HEK293 (cell line): Measurements from ENCODE around the gene AOAH.

Experiments used
- CTCF ChIA-PET: fragments of 350-600 bp; formaldehyde crosslinking; extraction: SDS; loops from one replicate; lab custom pipeline; 2021; ENCODE audit warnings: antibody characterized with exemption; lab: Yijun Ruan, JAX
- POLR2A ChIA-PET: fragments of 300-600 bp; formaldehyde crosslinking; extraction: SDS; loops from one replicate; lab custom pipeline; 2020; ENCODE audit warnings: antibody characterized with exemption, inconsistent platforms; lab: Yijun Ruan, JAX
- H3K27ac ChIP-seq: fragments of 200-500 bp; sonication (Bioruptor generic); 2 replicates; pipeline ENCODE4 v1.5.1; 2014; ENCODE audit warnings: low read depth, low read length, control low read depth, inconsistent platforms; ENCODE audit errors: extremely low read depth
- H3K36me3 ChIP-seq, 2 experiments: fragments of 200-500 bp in 1 of 2; sonication (Bioruptor generic) in 1 of 2; 1 replicate in 1 of 2; 2 replicates in 1 of 2; pipeline ENCODE4 v1.5.1; 2014 to 2017; ENCODE audit warnings: inconsistent platforms in 2 of 2, low read length in 2 of 2; ENCODE audit not compliant: control insufficient read depth in 2 of 2, insufficient read depth in 1 of 2
- H3K4me1 ChIP-seq: fragments of 200-500 bp; sonication (Bioruptor generic); 2 replicates; pipeline ENCODE4 v1.5.1; 2014; ENCODE audit warnings: mild to moderate bottlenecking, low read length, inconsistent platforms; ENCODE audit not compliant: control insufficient read depth, insufficient read depth
- H3K4me3 ChIP-seq: 2 replicates; pipeline ENCODE4 v1.5.1; 2011; ENCODE audit warnings: low read depth, mild to moderate bottlenecking, control low read depth, low read length, moderate library complexity
- H3K9me3 ChIP-seq: fragments of 200-500 bp; sonication (Bioruptor generic); 2 replicates; pipeline ENCODE4 v1.5.1; 2014; ENCODE audit warnings: low read depth, low read length, inconsistent platforms; ENCODE audit not compliant: control insufficient read depth, insufficient read depth
- FEZF1 ChIP-seq: fragments of 450-650 bp; formaldehyde crosslinking; IDR thresholded peaks from 2 replicates; pipeline ENCODE4 v1.5.1; 2016; ENCODE audit warnings: missing biosample characterization, missing genetic modification characterization
- KLF1 ChIP-seq: fragments of 450-650 bp; formaldehyde crosslinking; IDR thresholded peaks from 2 replicates; pipeline ENCODE4 v1.5.1; 2016; ENCODE audit warnings: missing biosample characterization, missing genetic modification characterization
- MYNN ChIP-seq: fragments of 450-650 bp; formaldehyde crosslinking; IDR thresholded peaks from 2 replicates; pipeline ENCODE4 v1.5.1; 2016; ENCODE audit warnings: missing biosample characterization, missing genetic modification characterization, borderline replicate concordance
- PRDM6 ChIP-seq: fragments of 450-650 bp; formaldehyde crosslinking; IDR thresholded peaks from 2 replicates; pipeline ENCODE4 v1.5.1; 2017; ENCODE audit warnings: missing biosample characterization, missing genetic modification characterization
- ZBTB44 ChIP-seq: fragments of 450-650 bp; IDR thresholded peaks from 2 replicates; pipeline ENCODE4 v1.5.1; 2018; ENCODE audit warnings: missing biosample characterization, mild to moderate bottlenecking, missing genetic modification characterization
- ZEB2 ChIP-seq: fragments of 450-650 bp; formaldehyde crosslinking; IDR thresholded peaks from 2 replicates; pipeline ENCODE4 v1.5.1; 2016; ENCODE audit warnings: missing biosample characterization, missing genetic modification characterization
- ZFP37 ChIP-seq: fragments of 450-650 bp; formaldehyde crosslinking; IDR thresholded peaks from 2 replicates; pipeline ENCODE4 v1.5.1; 2016; ENCODE audit warnings: missing biosample characterization, missing genetic modification characterization
- ZFP69B ChIP-seq: fragments of 450-650 bp; formaldehyde crosslinking; IDR thresholded peaks from 2 replicates; pipeline ENCODE4 v1.5.1; 2016; ENCODE audit warnings: missing biosample characterization, missing genetic modification characterization
- ZNF10 ChIP-seq: fragments of 450-650 bp; formaldehyde crosslinking; IDR thresholded peaks from 2 replicates; pipeline ENCODE4 v1.5.1; 2017; ENCODE audit warnings: missing biosample characterization, missing genetic modification characterization
- ZNF157 ChIP-seq: fragments of 450-650 bp; formaldehyde crosslinking; IDR thresholded peaks from 2 replicates; pipeline ENCODE4 v1.5.1; 2016; ENCODE audit warnings: missing biosample characterization, missing genetic modification characterization
- ZNF223 ChIP-seq: fragments of 450-650 bp; formaldehyde crosslinking; IDR thresholded peaks from 2 replicates; pipeline ENCODE4 v1.5.1; 2016; ENCODE audit warnings: missing biosample characterization, missing genetic modification characterization
- ZNF23 ChIP-seq: fragments of 450-650 bp; formaldehyde crosslinking; IDR thresholded peaks from 2 replicates; pipeline ENCODE4 v1.5.1; 2016; ENCODE audit warnings: missing biosample characterization, missing genetic modification characterization, borderline replicate concordance
- ZNF350 ChIP-seq: fragments of 450-650 bp; formaldehyde crosslinking; IDR thresholded peaks from 2 replicates; pipeline ENCODE4 v1.5.0; 2017; ENCODE audit warnings: missing biosample characterization, mild to moderate bottlenecking, missing genetic modification characterization
- ZNF449 ChIP-seq: fragments of 450-650 bp; formaldehyde crosslinking; IDR thresholded peaks from 2 replicates; pipeline ENCODE4 v1.5.1; 2017; ENCODE audit warnings: missing biosample characterization, mild to moderate bottlenecking, missing genetic modification characterization, moderate library complexity
- ZNF48 ChIP-seq: fragments of 450-650 bp; formaldehyde crosslinking; IDR thresholded peaks from 2 replicates; pipeline ENCODE4 v1.5.1; 2016; ENCODE audit warnings: missing biosample characterization, missing genetic modification characterization
- ZNF521 ChIP-seq: fragments of 450-650 bp; formaldehyde crosslinking; IDR thresholded peaks from 2 replicates; pipeline ENCODE4 v1.5.1; 2017; ENCODE audit warnings: missing biosample characterization, mild to moderate bottlenecking, missing genetic modification characterization
- ZNF529 ChIP-seq: fragments of 450-650 bp; formaldehyde crosslinking; IDR thresholded peaks from 2 replicates; pipeline ENCODE4 v1.5.1; 2017; ENCODE audit warnings: missing genetic modification characterization, missing biosample characterization; ENCODE audit not compliant: insufficient replicate concordance
- ZNF544 ChIP-seq: fragments of 450-650 bp; formaldehyde crosslinking; IDR thresholded peaks from 2 replicates; pipeline ENCODE4 v1.5.0; 2017; ENCODE audit warnings: missing biosample characterization, missing genetic modification characterization
- ZNF548 ChIP-seq: fragments of 450-650 bp; formaldehyde crosslinking; IDR thresholded peaks from 2 replicates; pipeline ENCODE4 v1.5.1; 2016; ENCODE audit warnings: missing biosample characterization, missing genetic modification characterization
- ZNF660 ChIP-seq: fragments of 450-650 bp; IDR thresholded peaks from 2 replicates; pipeline ENCODE4 v1.5.1; 2018; ENCODE audit warnings: missing biosample characterization, mild to moderate bottlenecking, missing genetic modification characterization
- ZNF707 ChIP-seq: fragments of 450-650 bp; formaldehyde crosslinking; IDR thresholded peaks from 2 replicates; pipeline ENCODE4 v1.5.1; 2016; ENCODE audit warnings: missing biosample characterization, missing genetic modification characterization
- ZNF837 ChIP-seq: fragments of 450-650 bp; formaldehyde crosslinking; IDR thresholded peaks from 2 replicates; pipeline ENCODE4 v1.5.1; 2016; ENCODE audit warnings: missing biosample characterization, missing genetic modification characterization
- TF ChIP-seq, protein P1 (sequence below): fragments of 450-650 bp; formaldehyde crosslinking; IDR thresholded peaks from 2 replicates; pipeline ENCODE4 v1.5.1; 2017; ENCODE audit warnings: missing biosample characterization, missing genetic modification characterization
- TF ChIP-seq, protein P2 (sequence below): fragments of 450-650 bp; formaldehyde crosslinking; IDR thresholded peaks from 2 replicates; pipeline ENCODE4 v1.5.1; 2016; ENCODE audit warnings: missing biosample characterization, missing genetic modification characterization

The AOAH gene

GRCh38 chr7:36668080-36668479, 56.2 kb downstream of the AOAH start:
- no peaks in the 10 kb centered on the region for H3K4me1 ChIP-seq
- H3K9me3 ChIP-seq, result no peaks in the 10 kb centered on the region
- H3K27ac ChIP-seq, result no peak overlapping the region
- no peak for TF ChIP-seq KLF1 (tag by site-specific recombination)
- no peak for TF ChIP-seq ZBTB44 (tag by site-specific recombination)
- TF ChIP-seq ZNF350 (tag by site-specific recombination), result no peak
- TF ChIP-seq ZNF548 (tag by site-specific recombination), result no peak
- no peak for TF ChIP-seq ZNF544 (tag by site-specific recombination)
- TF ChIP-seq, protein P1, sequence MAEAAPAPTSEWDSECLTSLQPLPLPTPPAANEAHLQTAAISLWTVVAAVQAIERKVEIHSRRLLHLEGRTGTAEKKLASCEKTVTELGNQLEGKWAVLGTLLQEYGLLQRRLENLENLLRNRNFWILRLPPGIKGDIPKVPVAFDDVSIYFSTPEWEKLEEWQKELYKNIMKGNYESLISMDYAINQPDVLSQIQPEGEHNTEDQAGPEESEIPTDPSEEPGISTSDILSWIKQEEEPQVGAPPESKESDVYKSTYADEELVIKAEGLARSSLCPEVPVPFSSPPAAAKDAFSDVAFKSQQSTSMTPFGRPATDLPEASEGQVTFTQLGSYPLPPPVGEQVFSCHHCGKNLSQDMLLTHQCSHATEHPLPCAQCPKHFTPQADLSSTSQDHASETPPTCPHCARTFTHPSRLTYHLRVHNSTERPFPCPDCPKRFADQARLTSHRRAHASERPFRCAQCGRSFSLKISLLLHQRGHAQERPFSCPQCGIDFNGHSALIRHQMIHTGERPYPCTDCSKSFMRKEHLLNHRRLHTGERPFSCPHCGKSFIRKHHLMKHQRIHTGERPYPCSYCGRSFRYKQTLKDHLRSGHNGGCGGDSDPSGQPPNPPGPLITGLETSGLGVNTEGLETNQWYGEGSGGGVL, result no peak
- TF ChIP-seq ZNF223 (tag by site-specific recombination), result no peak
- no peak for TF ChIP-seq MYNN (tag by site-specific recombination)
- TF ChIP-seq ZNF707 (tag by site-specific recombination), result no peak
- TF ChIP-seq ZNF521, result no peak
- no peak for TF ChIP-seq ZNF48
- TF ChIP-seq ZNF10 (tag by site-specific recombination), result no peak
- TF ChIP-seq, protein P2, sequence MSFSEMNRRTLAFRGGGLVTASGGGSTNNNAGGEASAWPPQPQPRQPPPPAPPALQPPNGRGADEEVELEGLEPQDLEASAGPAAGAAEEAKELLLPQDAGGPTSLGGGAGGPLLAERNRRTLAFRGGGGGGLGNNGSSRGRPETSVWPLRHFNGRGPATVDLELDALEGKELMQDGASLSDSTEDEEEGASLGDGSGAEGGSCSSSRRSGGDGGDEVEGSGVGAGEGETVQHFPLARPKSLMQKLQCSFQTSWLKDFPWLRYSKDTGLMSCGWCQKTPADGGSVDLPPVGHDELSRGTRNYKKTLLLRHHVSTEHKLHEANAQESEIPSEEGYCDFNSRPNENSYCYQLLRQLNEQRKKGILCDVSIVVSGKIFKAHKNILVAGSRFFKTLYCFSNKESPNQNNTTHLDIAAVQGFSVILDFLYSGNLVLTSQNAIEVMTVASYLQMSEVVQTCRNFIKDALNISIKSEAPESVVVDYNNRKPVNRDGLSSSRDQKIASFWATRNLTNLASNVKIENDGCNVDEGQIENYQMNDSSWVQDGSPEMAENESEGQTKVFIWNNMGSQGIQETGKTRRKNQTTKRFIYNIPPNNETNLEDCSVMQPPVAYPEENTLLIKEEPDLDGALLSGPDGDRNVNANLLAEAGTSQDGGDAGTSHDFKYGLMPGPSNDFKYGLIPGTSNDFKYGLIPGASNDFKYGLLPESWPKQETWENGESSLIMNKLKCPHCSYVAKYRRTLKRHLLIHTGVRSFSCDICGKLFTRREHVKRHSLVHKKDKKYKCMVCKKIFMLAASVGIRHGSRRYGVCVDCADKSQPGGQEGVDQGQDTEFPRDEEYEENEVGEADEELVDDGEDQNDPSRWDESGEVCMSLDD (tag by site-specific recombination), result no peak
- TF ChIP-seq ZNF529 (tag by site-specific recombination), result no peak
- no peak for TF ChIP-seq ZNF157 (tag by site-specific recombination)
- TF ChIP-seq ZFP69B (tag by site-specific recombination), result no peak
- no peak overlapping the region for H3K4me3 ChIP-seq
- ChIA-PET POLR2A (interaction anchor here (0.8 kb wide), 1 partner anchor 10 kb away, joined by 3 read pairs; no protein-coding TSS in a partner anchor), CTCF (interaction anchor here (0.6 to 6.9 kb wide), 3 partner anchors 11 to 515 kb away, joined by 3 to 111 read pairs (median 6); no protein-coding TSS in a partner anchor)
- H3K36me3 ChIP-seq, result no peaks in the 10 kb centered on the region

GRCh38 chr7:36667007-36667745, 57.1 kb downstream of the AOAH start:
- H3K36me3 ChIP-seq, result no peaks in the 10 kb centered on the region
- CTCF ChIA-PET, result interaction anchor here (1.8 kb wide), 1 partner anchor 10 kb away, joined by 6 read pairs; no protein-coding TSS in a partner anchor
- H3K9me3 ChIP-seq, result no peaks in the 10 kb centered on the region
- H3K4me1 ChIP-seq, result no peaks in the 10 kb centered on the region
- POLR2A ChIA-PET, result no interaction called here
- H3K27ac ChIP-seq, result no peak overlapping the region
- no peak overlapping the region for H3K4me3 ChIP-seq
- no peak for TF ChIP-seq ZFP37 (tag by site-specific recombination)
- no peak for TF ChIP-seq ZEB2
- peak; percentile 77 for TF ChIP-seq PRDM6 (tag by site-specific recombination)
- TF ChIP-seq ZNF449 (tag by site-specific recombination), result no peak
- TF ChIP-seq ZNF23 (tag by site-specific recombination), result no peak
- 0 out of 2 replicates have a peak, but pooled peaks have one; percentile 34 for TF ChIP-seq ZNF660 (tag by site-specific recombination)
- TF ChIP-seq ZNF837 (tag by site-specific recombination), result no peak
- peak; percentile 12; the same call in 1 of the 2 replicates for TF ChIP-seq FEZF1 (tag by site-specific recombination)
